ENCODE results near the gene TMIGD1. TPM values are rescaled to one million over a fixed set of nuclear protein-coding genes. Genes with fewer than 3 reads are reported as not detected.
A peak's percentile ranks its signal among the peaks of the same experiment; 100 is the strongest.

TMIGD1 gene
- total and polyA plus RNA-seq, 2 of the 13 experiments (the other 11 are each of a cell fraction or from before 2014, with no cell fraction given): not detected

DNA sequence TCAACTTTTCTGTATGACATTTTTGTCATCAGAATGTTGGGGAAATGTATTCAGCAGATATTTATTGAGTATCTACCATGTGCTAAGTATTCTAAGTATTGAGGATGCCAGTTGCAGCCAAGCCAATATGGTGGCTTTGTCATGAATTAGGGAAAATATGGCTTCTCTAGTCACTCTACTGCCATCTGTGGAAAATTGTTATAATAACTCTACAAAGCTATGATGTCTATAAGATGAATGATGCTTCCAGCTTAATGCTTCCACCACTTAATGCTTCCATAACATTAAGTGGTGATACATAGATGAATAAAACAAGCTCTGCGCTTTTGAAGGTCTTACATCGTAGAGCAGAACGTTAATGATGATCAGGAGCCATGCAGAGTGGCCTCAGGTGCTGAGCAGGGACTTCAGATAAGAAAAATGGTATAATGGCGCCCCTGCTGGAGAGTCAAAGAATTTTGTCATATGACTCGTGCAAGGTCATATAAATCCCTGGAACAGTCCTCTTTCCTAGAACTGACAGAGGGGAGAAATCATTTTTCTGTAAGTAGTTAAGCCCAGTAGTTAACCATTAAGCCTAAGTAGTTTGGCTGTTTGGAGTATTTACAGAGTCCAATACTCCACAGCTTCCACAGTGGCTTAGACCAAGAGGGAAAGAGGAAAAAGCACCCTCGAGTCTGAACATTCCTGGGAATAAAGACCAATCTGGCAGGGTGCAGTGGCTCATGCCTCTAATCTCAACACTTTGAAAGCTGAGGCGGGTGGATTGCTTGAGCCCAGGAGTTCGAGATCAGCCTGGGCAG is 2.7 kb upstream of the TMIGD1 start (continued):
- TF ChIP-seq, protein P1, sequence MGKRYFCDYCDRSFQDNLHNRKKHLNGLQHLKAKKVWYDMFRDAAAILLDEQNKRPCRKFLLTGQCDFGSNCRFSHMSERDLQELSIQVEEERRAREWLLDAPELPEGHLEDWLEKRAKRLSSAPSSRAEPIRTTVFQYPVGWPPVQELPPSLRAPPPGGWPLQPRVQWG (CRISPR knock-in tag; IDR thresholded peaks at IDR 0.05; ENCODE audit: borderline replicate concordance, low read depth): no peak
- no peak; the same call in 1 of the 2 replicates for TF ChIP-seq ZNF136 (CRISPR knock-in tag; IDR thresholded peaks at IDR 0.05; ENCODE audit: low read depth)
- 0 out of 2 replicates have a peak, but pooled peaks have one; percentile 34 for TF ChIP-seq THAP11 (CRISPR knock-in tag; IDR thresholded peaks at IDR 0.05)
- peak; percentile 77 for TF ChIP-seq ZNF652 (CRISPR knock-in tag; IDR thresholded peaks at IDR 0.05; ENCODE audit: borderline replicate concordance, low read depth)
- TF ChIP-seq, protein P2, sequence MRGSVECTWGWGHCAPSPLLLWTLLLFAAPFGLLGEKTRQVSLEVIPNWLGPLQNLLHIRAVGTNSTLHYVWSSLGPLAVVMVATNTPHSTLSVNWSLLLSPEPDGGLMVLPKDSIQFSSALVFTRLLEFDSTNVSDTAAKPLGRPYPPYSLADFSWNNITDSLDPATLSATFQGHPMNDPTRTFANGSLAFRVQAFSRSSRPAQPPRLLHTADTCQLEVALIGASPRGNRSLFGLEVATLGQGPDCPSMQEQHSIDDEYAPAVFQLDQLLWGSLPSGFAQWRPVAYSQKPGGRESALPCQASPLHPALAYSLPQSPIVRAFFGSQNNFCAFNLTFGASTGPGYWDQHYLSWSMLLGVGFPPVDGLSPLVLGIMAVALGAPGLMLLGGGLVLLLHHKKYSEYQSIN (CRISPR knock-in tag; IDR thresholded peaks at IDR 0.05; ENCODE audit: borderline replicate concordance): no peak
- no peak for TF ChIP-seq ZNF570 (CRISPR knock-in tag; IDR thresholded peaks at IDR 0.05; ENCODE audit: borderline replicate concordance)
- TF ChIP-seq ZNF577 (CRISPR knock-in tag; IDR thresholded peaks at IDR 0.05; ENCODE audit: borderline replicate concordance, low read depth): no peak
- TF ChIP-seq NFKBIZ (CRISPR knock-in tag; IDR thresholded peaks at IDR 0.05): no peak
- TF ChIP-seq POLR2G (IDR thresholded peaks at IDR 0.05; ENCODE audit: low read depth, low read length): peak; percentile 62
- TF ChIP-seq FOSL1 (CRISPR knock-in tag; IDR thresholded peaks at IDR 0.05; ENCODE audit: borderline replicate concordance): no peak
- TF ChIP-seq ZNF557 (CRISPR knock-in tag; IDR thresholded peaks at IDR 0.05): no peak
- TF ChIP-seq FLYWCH1 (CRISPR knock-in tag; IDR thresholded peaks at IDR 0.05): no peak
- TF ChIP-seq ZSCAN22 (CRISPR knock-in tag; IDR thresholded peaks at IDR 0.05): no peak
- no peak for TF ChIP-seq CHD2 (IDR thresholded peaks at IDR 0.05; ENCODE audit: low read depth, low read length)
- TF ChIP-seq FOXC1 (CRISPR knock-in tag; IDR thresholded peaks at IDR 0.05; ENCODE audit: borderline replicate concordance): no peak
- TF ChIP-seq, protein P3, sequence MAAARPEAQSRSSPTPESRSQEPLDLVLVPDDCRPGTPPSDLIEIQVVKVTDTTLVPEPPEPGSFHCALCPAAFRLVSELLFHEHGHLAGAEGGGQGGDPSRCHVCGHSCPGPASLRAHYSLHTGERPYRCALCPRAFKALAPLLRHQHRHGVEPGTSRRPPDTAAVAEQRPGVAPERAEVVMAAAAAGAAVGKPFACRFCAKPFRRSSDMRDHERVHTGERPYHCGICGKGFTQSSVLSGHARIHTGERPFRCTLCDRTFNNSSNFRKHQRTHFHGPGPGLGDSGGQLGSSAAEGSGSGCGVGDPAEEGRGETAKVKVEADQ (CRISPR knock-in tag; IDR thresholded peaks at IDR 0.05; ENCODE audit: borderline replicate concordance): no peak
- TF ChIP-seq REXO4 (CRISPR knock-in tag; IDR thresholded peaks at IDR 0.05; ENCODE audit: borderline replicate concordance): no peak
- TF ChIP-seq ZBTB7B (CRISPR knock-in tag; IDR thresholded peaks at IDR 0.05): no peak; the same call in 1 of the 2 replicates
- TF ChIP-seq HOXA7 (CRISPR knock-in tag; IDR thresholded peaks at IDR 0.05): no peak
- TF ChIP-seq ZNF563 (CRISPR knock-in tag; IDR thresholded peaks at IDR 0.05): no peak
- TF ChIP-seq, protein P4, sequence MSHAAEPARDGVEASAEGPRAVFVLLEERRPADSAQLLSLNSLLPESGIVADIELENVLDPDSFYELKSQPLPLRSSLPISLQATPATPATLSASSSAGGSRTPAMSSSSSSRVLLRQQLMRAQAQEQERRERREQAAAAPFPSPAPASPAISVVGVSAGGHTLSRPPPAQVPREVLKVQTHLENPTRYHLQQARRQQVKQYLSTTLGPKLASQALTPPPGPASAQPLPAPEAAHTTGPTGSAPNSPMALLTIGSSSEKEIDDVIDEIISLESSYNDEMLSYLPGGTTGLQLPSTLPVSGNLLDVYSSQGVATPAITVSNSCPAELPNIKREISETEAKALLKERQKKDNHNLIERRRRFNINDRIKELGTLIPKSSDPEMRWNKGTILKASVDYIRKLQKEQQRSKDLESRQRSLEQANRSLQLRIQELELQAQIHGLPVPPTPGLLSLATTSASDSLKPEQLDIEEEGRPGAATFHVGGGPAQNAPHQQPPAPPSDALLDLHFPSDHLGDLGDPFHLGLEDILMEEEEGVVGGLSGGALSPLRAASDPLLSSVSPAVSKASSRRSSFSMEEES (CRISPR knock-in tag; IDR thresholded peaks at IDR 0.05): peak; percentile 98
- TF ChIP-seq ZSCAN31 (CRISPR knock-in tag; IDR thresholded peaks at IDR 0.05; ENCODE audit: low read depth): peak; percentile 72; the same call in 1 of the 2 replicates
- TF ChIP-seq ZNF546 (CRISPR knock-in tag; conservative IDR thresholded peaks at IDR 0.05): no peak
- TF ChIP-seq, protein P5, sequence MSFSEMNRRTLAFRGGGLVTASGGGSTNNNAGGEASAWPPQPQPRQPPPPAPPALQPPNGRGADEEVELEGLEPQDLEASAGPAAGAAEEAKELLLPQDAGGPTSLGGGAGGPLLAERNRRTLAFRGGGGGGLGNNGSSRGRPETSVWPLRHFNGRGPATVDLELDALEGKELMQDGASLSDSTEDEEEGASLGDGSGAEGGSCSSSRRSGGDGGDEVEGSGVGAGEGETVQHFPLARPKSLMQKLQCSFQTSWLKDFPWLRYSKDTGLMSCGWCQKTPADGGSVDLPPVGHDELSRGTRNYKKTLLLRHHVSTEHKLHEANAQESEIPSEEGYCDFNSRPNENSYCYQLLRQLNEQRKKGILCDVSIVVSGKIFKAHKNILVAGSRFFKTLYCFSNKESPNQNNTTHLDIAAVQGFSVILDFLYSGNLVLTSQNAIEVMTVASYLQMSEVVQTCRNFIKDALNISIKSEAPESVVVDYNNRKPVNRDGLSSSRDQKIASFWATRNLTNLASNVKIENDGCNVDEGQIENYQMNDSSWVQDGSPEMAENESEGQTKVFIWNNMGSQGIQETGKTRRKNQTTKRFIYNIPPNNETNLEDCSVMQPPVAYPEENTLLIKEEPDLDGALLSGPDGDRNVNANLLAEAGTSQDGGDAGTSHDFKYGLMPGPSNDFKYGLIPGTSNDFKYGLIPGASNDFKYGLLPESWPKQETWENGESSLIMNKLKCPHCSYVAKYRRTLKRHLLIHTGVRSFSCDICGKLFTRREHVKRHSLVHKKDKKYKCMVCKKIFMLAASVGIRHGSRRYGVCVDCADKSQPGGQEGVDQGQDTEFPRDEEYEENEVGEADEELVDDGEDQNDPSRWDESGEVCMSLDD (CRISPR knock-in tag; IDR thresholded peaks at IDR 0.05; ENCODE audit: borderline replicate concordance): no peak
